ENCODE results near the gene HSF5. TPM values are rescaled to one million over a fixed set of nuclear protein-coding genes. Genes with fewer than 3 reads are reported as not detected.
A peak's percentile ranks its signal among the peaks of the same experiment; 100 is the strongest.

HSF5 gene
- total RNA-seq, 1 experiment from 2014 or later = not detected

DNA sequence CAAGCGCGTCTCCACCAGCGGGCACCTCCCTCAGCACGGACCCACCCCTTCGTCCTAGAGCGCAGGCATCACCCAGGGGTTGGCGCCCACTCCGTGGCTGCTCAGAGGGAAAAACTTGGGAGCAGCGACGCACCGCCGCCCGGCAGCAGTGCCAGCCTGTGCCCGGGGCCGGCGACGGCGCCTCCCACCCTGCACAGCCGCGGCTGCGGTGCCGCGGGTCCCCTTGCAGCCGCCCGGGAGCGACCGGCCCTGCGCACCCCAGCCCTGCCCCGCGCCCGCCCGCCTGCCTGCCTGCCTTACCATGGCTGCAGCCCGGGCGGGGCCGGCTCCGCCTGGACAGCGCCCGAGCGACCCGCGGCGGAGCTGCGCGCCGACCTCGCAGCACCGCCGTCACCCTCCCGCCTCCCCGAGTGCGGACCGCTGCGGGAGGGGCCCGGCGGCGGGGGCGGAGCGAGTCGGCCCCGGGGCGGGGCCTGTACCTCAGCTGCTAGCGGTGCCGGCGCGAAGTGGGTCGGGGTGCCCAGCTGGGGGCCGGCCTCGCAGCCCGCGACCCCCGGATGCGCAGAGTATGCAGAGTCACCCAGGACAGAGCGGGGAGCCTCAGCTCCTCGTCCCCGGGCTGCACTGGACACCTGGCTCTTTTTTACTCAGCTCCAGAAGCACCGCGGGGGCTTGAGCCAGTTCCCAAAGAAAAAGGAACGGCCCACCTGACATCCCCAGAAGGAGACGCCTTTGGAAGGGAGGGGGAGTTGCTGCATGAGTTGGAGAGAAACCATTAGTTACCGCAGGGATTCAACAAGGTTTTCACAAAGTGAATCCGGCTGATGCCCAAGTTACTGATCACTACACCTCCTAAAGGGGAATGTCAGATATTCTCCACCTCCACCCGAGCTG, 43.7 kb upstream of the HSF5 start:
- Histone ChIP-seq H3K23ac (ENCODE audit: insufficient read length, low read depth, low read length) (no peak overlapping the region), H3K9ac (ENCODE audit: extremely low read depth, insufficient read length, low read length) (peak overlapping the region; percentile 28), H2BK15ac (ENCODE audit: low read depth, low read length) (no peak overlapping the region), H3K79me1 (ENCODE audit: insufficient read depth, low read depth, low read length, poor library complexity, severe bottlenecking) (no peaks in the 10 kb centered on the region), H3K9me3 (ENCODE audit: control insufficient read depth, low read depth, low read length) (no peaks in the 10 kb centered on the region), H2BK5ac (ENCODE audit: insufficient read length, low read length) (no peak overlapping the region), H3K14ac (ENCODE audit: insufficient read depth, low read length) (no peak overlapping the region), H3K56ac (ENCODE audit: insufficient read length, low read depth, low read length) (no peak overlapping the region), H3T11ph (ENCODE audit: low read length) (no peak overlapping the region), H3K4me2 (ENCODE audit: insufficient read depth, insufficient read length, low read length) (peak overlapping the region; percentile 88), H2BK20ac (ENCODE audit: low read depth, low read length, poor library complexity, severe bottlenecking) (no peak overlapping the region), H3K27ac (ENCODE audit: insufficient read length, low read depth, low read length) (no peak overlapping the region), H3K4ac (ENCODE audit: low read depth, low read length) (no peak overlapping the region), H3K23me2 (ENCODE audit: insufficient read length, low read depth, low read length, poor library complexity, severe bottlenecking) (peaks cover 5% of the 10 kb centered on the region), H4K20me1 (ENCODE audit: control insufficient read depth, insufficient read depth, insufficient read length) (no peaks in the 10 kb centered on the region), H3K79me2 (ENCODE audit: insufficient read depth, low read length) (no peaks in the 10 kb centered on the region), H2BK120ac (ENCODE audit: low read depth, low read length, poor library complexity, severe bottlenecking) (no peak overlapping the region), H3K27me3 (ENCODE audit: insufficient read depth, low read length) (no peaks in the 10 kb centered on the region), H2AFZ (ENCODE audit: low read length) (no peak overlapping the region), H4K91ac (ENCODE audit: insufficient read length, low read depth, low read length) (no peak overlapping the region), H2AK5ac (ENCODE audit: insufficient read length, low read length) (no peak overlapping the region), H4K8ac (replicated peaks; ENCODE audit: insufficient read length, low read depth, low read length) (no peak overlapping the region), H3K4me1 (ENCODE audit: insufficient read depth, low read length) (0 out of 2 replicates have a peak, but pooled peaks cover 2% of the 10 kb centered on the region), H4K5ac (ENCODE audit: insufficient read length, low read depth, low read length) (no peak overlapping the region), H2BK12ac (ENCODE audit: insufficient read length, low read depth, low read length) (no peak overlapping the region), H3K18ac (ENCODE audit: insufficient read length, low read depth, low read length) (no peak overlapping the region)
- H3K36me3 Mint-ChIP-seq (ENCODE audit: insufficient read depth in 1 of 3, low read depth in 3 of 3) = no peaks in the 10 kb centered on the region
- peak; percentile 85 for DNase-seq
- peaks cover 29 to 50% of the 10 kb centered on the region in 2 experiments for H3K4me1 Mint-ChIP-seq
- peaks cover 58% of the 10 kb centered on the region for H3K27me3 Mint-ChIP-seq (ENCODE audit: low read depth)
- H3K4me3 Mint-ChIP-seq = peak overlapping the region; percentile 67 to 83
- peak overlapping the region in 1 of 3 experiments; percentile 10; a peak in 1 of 7 replicates for H3K27ac Mint-ChIP-seq
- TF ChIP-seq, protein P1, sequence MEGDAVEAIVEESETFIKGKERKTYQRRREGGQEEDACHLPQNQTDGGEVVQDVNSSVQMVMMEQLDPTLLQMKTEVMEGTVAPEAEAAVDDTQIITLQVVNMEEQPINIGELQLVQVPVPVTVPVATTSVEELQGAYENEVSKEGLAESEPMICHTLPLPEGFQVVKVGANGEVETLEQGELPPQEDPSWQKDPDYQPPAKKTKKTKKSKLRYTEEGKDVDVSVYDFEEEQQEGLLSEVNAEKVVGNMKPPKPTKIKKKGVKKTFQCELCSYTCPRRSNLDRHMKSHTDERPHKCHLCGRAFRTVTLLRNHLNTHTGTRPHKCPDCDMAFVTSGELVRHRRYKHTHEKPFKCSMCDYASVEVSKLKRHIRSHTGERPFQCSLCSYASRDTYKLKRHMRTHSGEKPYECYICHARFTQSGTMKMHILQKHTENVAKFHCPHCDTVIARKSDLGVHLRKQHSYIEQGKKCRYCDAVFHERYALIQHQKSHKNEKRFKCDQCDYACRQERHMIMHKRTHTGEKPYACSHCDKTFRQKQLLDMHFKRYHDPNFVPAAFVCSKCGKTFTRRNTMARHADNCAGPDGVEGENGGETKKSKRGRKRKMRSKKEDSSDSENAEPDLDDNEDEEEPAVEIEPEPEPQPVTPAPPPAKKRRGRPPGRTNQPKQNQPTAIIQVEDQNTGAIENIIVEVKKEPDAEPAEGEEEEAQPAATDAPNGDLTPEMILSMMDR (conservative IDR thresholded peaks at IDR 0.05) = no peak
- H3K9me3 Mint-ChIP-seq = no peaks in the 10 kb centered on the region
- no CpG with 5 or more reads among the region's 82 CpGs for WGBS (ENCODE audit: extremely low coverage, insufficient read length, low lambda C conversion rate)

All from H9 (cell line).